GM19452 (cell line): ENCODE results near the gene YIPF1.

ENCODE experiments used
- ATAC-seq: cut with Tn5 transposase; IDR thresholded peaks from one replicate; pipeline ENCODE4 v1.9.1; 2021; ENCODE audit not compliant: unreplicated experiment

Gene YIPF1

GRCh38 chr1:53889304-53890298, at the start of gene YIPF1:
YIPF1 (minus strand) TSS chr1:53889797; CDS start chr1:53888937, 860 bp downstream.
- peak; percentile 87 for ATAC-seq

- ATAC-seq: no peak
These were observed 48.7 kb upstream of the YIPF1 start for GRCh38 chr1:53938136-53938830.

GRCh38 chr1:53936430-53936829, 46.8 kb upstream of the YIPF1 start:
- ATAC-seq: no peak

- ATAC-seq: no peak
These were observed 44.7 kb upstream of the YIPF1 start for GRCh38 chr1:53934170-53934765.

- ATAC-seq: no peak
These were observed 41.9 kb upstream of the YIPF1 start for GRCh38 chr1:53931523-53931922.

GRCh38 chr1:53930932-53931331, 41.3 kb upstream of the YIPF1 start:
- no peak for ATAC-seq

GRCh38 chr1:53929246-53929960, 39.8 kb upstream of the YIPF1 start:
- no peak for ATAC-seq

GRCh38 chr1:53927376-53927881, 37.8 kb upstream of the YIPF1 start:
- ATAC-seq: no peak

- ATAC-seq: no peak
These were observed 30.1 kb upstream of the YIPF1 start for GRCh38 chr1:53919675-53920066.

- ATAC-seq: no peak
These were observed 28.7 kb upstream of the YIPF1 start for GRCh38 chr1:53918343-53918742.

GRCh38 chr1:53913352-53914033, 23.9 kb upstream of the YIPF1 start:
- no peak for ATAC-seq

GRCh38 chr1:53911442-53911841, 21.8 kb upstream of the YIPF1 start:
- ATAC-seq: no peak

GRCh38 chr1:53909946-53910345, 20.3 kb upstream of the YIPF1 start:
- no peak for ATAC-seq

GRCh38 chr1:53906121-53906520, 16.5 kb upstream of the YIPF1 start:
- ATAC-seq: no peak

- ATAC-seq: no peak
These were observed 15.9 kb upstream of the YIPF1 start for GRCh38 chr1:53905509-53905908.

GRCh38 chr1:53902235-53903138, 12.9 kb upstream of the YIPF1 start:
- no peak for ATAC-seq

- ATAC-seq: no peak
These were observed 10.1 kb upstream of the YIPF1 start for GRCh38 chr1:53899708-53900107.

GRCh38 chr1:53899206-53899628, 9.6 kb upstream of the YIPF1 start:
- ATAC-seq: no peak

GRCh38 chr1:53896635-53897229, 7.1 kb upstream of the YIPF1 start:
- no peak for ATAC-seq
